ENCODE results near the gene GRPEL2.

Gene GRPEL2

GRCh38 chr5:149320791-149321330 lies 24.4 kb upstream of the GRPEL2 start:
- peak; percentile 11 for DNase-seq

- no peak for DNase-seq
These were observed 22.8 kb upstream of the GRPEL2 start for GRCh38 chr5:149322518-149322917.

- DNase-seq: no peak
These were observed 22.1 kb upstream of the GRPEL2 start for GRCh38 chr5:149323210-149323609.

GRCh38 chr5:149323621-149324205 lies 21.6 kb upstream of the GRPEL2 start:
- no peak for DNase-seq

- DNase-seq: no peak
These were observed 20.7 kb upstream of the GRPEL2 start for GRCh38 chr5:149324641-149325040.

GRCh38 chr5:149325166-149325735 lies 20.0 kb upstream of the GRPEL2 start:
- no peak for DNase-seq

- no peak for DNase-seq
These were observed 19.4 kb upstream of the GRPEL2 start for GRCh38 chr5:149325894-149326293.

GRCh38 chr5:149326611-149327010 lies 18.7 kb upstream of the GRPEL2 start:
- no peak for DNase-seq

GRCh38 chr5:149328177-149328576 lies 17.1 kb upstream of the GRPEL2 start:
- no peak for DNase-seq

GRCh38 chr5:149333711-149334443 lies 11.4 kb upstream of the GRPEL2 start:
- DNase-seq: no peak

- DNase-seq: no peak
These were observed 7.6 kb upstream of the GRPEL2 start for GRCh38 chr5:149337736-149338135.

GRCh38 chr5:149338364-149338763 lies 6.9 kb upstream of the GRPEL2 start:
- DNase-seq: no peak

- DNase-seq: no peak
These were observed 4.4 kb upstream of the GRPEL2 start for GRCh38 chr5:149340920-149341319.

GRCh38 chr5:149341876-149342275 lies 3.4 kb upstream of the GRPEL2 start:
- no peak for DNase-seq

- no peak for DNase-seq
These were observed 1.1 kb upstream of the GRPEL2 start for GRCh38 chr5:149344151-149344550.

GRCh38 chr5:149345892-149346222 lies 558 bp downstream of the GRPEL2 start:
- peak; percentile 38 for DNase-seq

GRCh38 chr5:149348518-149348917 lies 3.2 kb downstream of the GRPEL2 start:
- DNase-seq: peak; percentile 66

- DNase-seq: no peak
These were observed 4.1 kb downstream of the GRPEL2 start for GRCh38 chr5:149349382-149349781.

GRCh38 chr5:149352169-149352568 lies 6.9 kb downstream of the GRPEL2 start:
- DNase-seq: no peak

GRCh38 chr5:149353911-149354310 lies 8.6 kb downstream of the GRPEL2 start:
- no peak for DNase-seq

- DNase-seq: peak; percentile 41
These were observed 10.4 kb downstream of the GRPEL2 start for GRCh38 chr5:149355688-149356087.

- peak; percentile 66 for DNase-seq
These were observed 11.1 kb downstream of the GRPEL2 start for GRCh38 chr5:149356391-149356790.

GRCh38 chr5:149357370-149358293 lies 12.3 kb downstream of the GRPEL2 start, which contains the start of gene PCYOX1L:
TSS of gene PCYOX1L (plus strand) at chr5:149358046. CDS start at chr5:149358069, 23 bp downstream.
- DNase-seq: peak; percentile 98
